H1 (cell line): ENCODE measurements around the gene SIAH3. TPM values are rescaled to one million over a fixed set of nuclear protein-coding genes. Genes with fewer than 3 reads are reported as not detected.

Source experiments
- BACH1 ChIP-seq: IDR thresholded peaks from 2 replicates; pipeline ENCODE4 v1.6.1; 2012; ENCODE audit warnings: low read length, improper control_type of control experiment
- POLR2AphosphoS5 ChIP-seq: IDR thresholded peaks from 2 replicates; pipeline ENCODE4 v1.6.1; 2011; ENCODE audit warnings: low read depth, low read length
- TEAD4 ChIP-seq: IDR thresholded peaks from 2 replicates; pipeline ENCODE4 v1.6.1; 2012; ENCODE audit warnings: low read depth, low read length, inconsistent platforms, mixed read lengths
- YY1 ChIP-seq: IDR thresholded peaks from 2 replicates; pipeline ENCODE4 v1.6.1; 2011; ENCODE audit warnings: low read depth, mild to moderate bottlenecking, low read length
- polyA plus RNA-seq, 7 experiments: library from polyadenylated mRNA; depleted of rRNA in 3 of 7; stranded (reverse) in 5 of 7; unstranded in 2 of 7; fragments of >200 nt in 5 of 7; fragments of 200-250 nt in 2 of 7; gene quantifications; 1 replicate in 5 of 7; 2 replicates in 1 of 7; 4 replicates in 1 of 7; pipeline versions ENCODE4 v1.2.1 to v1.2.3, GENCODE V29; 2011 to 2013; ENCODE audit warnings: missing spikeins in 2 of 7, mixed read lengths in 2 of 7
- total RNA-seq: library from RNA; stranded (reverse); fragmentation: NEBNext Ultra II Directional; extraction: Animal tissue kit (Norgen Biotek cat#: 25700); gene quantifications from 2 replicates; pipeline ENCODE4 v1.2.1, GENCODE V29; 2021
- TF ChIP-seq, protein P1 (sequence below): IDR thresholded peaks from 2 replicates; pipeline ENCODE4 v1.6.1; 2012; ENCODE audit warnings: low read length, inconsistent platforms
- TF ChIP-seq, protein P2 (sequence below): IDR thresholded peaks from 2 replicates; pipeline ENCODE4 v1.6.1; 2012; ENCODE audit warnings: inconsistent platforms

SIAH3 gene
- total and polyA plus RNA-seq, 2 of the 8 experiments (the other 6 are each of a cell fraction or from before 2014, with no cell fraction given): 0.15 to 0.17 TPM

DNA sequence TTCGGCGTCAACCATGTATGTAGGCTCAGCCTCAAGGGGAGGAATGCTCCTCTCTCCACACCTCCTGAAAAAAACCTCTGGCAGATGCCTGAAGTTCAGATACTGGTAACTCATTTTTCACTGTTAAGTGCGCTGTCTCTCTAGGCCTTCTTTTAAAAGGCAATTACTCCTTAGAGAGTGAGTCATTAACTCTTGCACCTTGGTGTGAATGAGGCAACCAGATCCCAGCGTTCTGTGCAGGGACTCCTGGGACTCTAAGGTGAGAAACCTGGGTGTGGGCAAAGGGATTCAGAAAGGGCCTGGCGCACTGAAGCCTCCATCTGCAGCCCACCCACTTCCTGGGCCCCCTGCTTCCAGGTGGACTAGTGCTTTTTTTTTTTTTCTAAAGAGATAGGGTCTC, 71.7 kb downstream of the SIAH3 start (continued):
- TF ChIP-seq, protein P1, sequence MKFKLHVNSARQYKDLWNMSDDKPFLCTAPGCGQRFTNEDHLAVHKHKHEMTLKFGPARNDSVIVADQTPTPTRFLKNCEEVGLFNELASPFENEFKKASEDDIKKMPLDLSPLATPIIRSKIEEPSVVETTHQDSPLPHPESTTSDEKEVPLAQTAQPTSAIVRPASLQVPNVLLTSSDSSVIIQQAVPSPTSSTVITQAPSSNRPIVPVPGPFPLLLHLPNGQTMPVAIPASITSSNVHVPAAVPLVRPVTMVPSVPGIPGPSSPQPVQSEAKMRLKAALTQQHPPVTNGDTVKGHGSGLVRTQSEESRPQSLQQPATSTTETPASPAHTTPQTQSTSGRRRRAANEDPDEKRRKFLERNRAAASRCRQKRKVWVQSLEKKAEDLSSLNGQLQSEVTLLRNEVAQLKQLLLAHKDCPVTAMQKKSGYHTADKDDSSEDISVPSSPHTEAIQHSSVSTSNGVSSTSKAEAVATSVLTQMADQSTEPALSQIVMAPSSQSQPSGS: no peak
- TF ChIP-seq, protein P2, sequence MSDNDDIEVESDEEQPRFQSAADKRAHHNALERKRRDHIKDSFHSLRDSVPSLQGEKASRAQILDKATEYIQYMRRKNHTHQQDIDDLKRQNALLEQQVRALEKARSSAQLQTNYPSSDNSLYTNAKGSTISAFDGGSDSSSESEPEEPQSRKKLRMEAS: no peak
- TF ChIP-seq BACH1 (no peak), POLR2AphosphoS5 (no peak), YY1 (no peak), TEAD4 (no peak)
